ENCODE measurements around the gene PSMD12.

- TF ChIP-seq CTCF (IDR thresholded peaks at IDR 0.05; ENCODE audit: low read depth, low read length, poor library complexity, severe bottlenecking) = peak; percentile 53
- TF ChIP-seq EZH2phosphoT487 (IDR thresholded peaks at IDR 0.05; ENCODE audit: borderline replicate concordance, low read length) = no peak
Measured at GRCh38 chr17:67378454-67379250, 12.3 kb upstream of the PSMD12 start.
